Tracheal epithelial cell (primary cell): ENCODE results near the gene FBN2. TPM values are rescaled to one million over a fixed set of nuclear protein-coding genes. Genes with fewer than 3 reads are reported as not detected.

Experiments
- total RNA-seq: library from RNA; depleted of rRNA; stranded (reverse); fragments of >200 nt; gene quantifications from 2 replicates; pipeline ENCODE4 v1.2.1, GENCODE V29; 2014

The FBN2 gene
- total RNA-seq: 21.2 and 38.6 TPM in 2 replicates

GRCh38 chr5:128538000-128538249 lies at the start of gene FBN2:
Gene FBN2 (minus strand): TSS chr5:128538245. CDS start chr5:128537603, 642 bp downstream.

